ENCODE data around the gene PPID.
"Not testable (repeated sequence)": the region's sequence is repeated elsewhere in the genome, so short reads cannot be mapped to it uniquely, and the experiment has no call there.

Gene PPID

GRCh38 chr4:158722917-158723793, at the start of gene PPID:
TSS of gene PPID (minus strand) at chr4:158723396. CDS start at chr4:158723288, 108 bp downstream.
- peak; percentile 75 for DNase-seq

- DNase-seq: no peak
These were observed 48.6 kb upstream of the PPID start for GRCh38 chr4:158771776-158772175.

- DNase-seq: no peak
These were observed 47.5 kb upstream of the PPID start for GRCh38 chr4:158770671-158771070.

GRCh38 chr4:158769175-158769921, 46.2 kb upstream of the PPID start:
- DNase-seq: peak; percentile 13

- DNase-seq: peak; percentile 58
These were observed 45.5 kb upstream of the PPID start, which contains the start of gene FNIP2 for GRCh38 chr4:158768555-158769174. TSS of gene FNIP2 (plus strand) at chr4:158769026. CDS start at chr4:158769213, 187 bp downstream.

- DNase-seq: no peak
These were observed 44.3 kb upstream of the PPID start for GRCh38 chr4:158767451-158767850.

GRCh38 chr4:158766434-158767044, 43.3 kb upstream of the PPID start:
- DNase-seq: no peak

GRCh38 chr4:158763462-158763861, 40.3 kb upstream of the PPID start:
- no peak for DNase-seq

GRCh38 chr4:158762553-158762952, 39.4 kb upstream of the PPID start:
- no peak for DNase-seq

- DNase-seq: no peak
These were observed 37.7 kb upstream of the PPID start for GRCh38 chr4:158760866-158761265.

- DNase-seq: not testable (repeated sequence)
These were observed 36.3 kb upstream of the PPID start for GRCh38 chr4:158759539-158759938.

GRCh38 chr4:158758703-158759102, 35.5 kb upstream of the PPID start:
- no peak for DNase-seq

- no peak for DNase-seq
These were observed 34.9 kb upstream of the PPID start for GRCh38 chr4:158758142-158758541.

GRCh38 chr4:158756588-158756987, 33.4 kb upstream of the PPID start:
- DNase-seq: no peak

- DNase-seq: not testable (repeated sequence)
These were observed 32.6 kb upstream of the PPID start for GRCh38 chr4:158755819-158756218.

GRCh38 chr4:158754385-158755180, 31.4 kb upstream of the PPID start:
- no peak for DNase-seq

- DNase-seq: no peak
These were observed 27.2 kb upstream of the PPID start for GRCh38 chr4:158750379-158750778.

- not testable (repeated sequence) for DNase-seq
These were observed 23.3 kb upstream of the PPID start for GRCh38 chr4:158746537-158746936.

GRCh38 chr4:158741326-158742021, 18.3 kb upstream of the PPID start:
- DNase-seq: no peak

GRCh38 chr4:158739600-158739999, 16.4 kb upstream of the PPID start:
- DNase-seq: no peak

GRCh38 chr4:158738866-158739265, 15.7 kb upstream of the PPID start:
- no peak for DNase-seq
